Keratinocyte (primary cell): Measurements from ENCODE around the gene ZSCAN23.

Experiments used
- CTCF ChIP-seq, 3 experiments: IDR thresholded peaks in 1 of 3; conservative IDR thresholded peaks in 1 of 3; optimal IDR thresholded peaks in 1 of 3; 2 replicates in 2 of 3; 3 replicates in 1 of 3; pipeline versions ENCODE3 to v1.5.1; 2011; ENCODE audit warnings: low read length in 3 of 3, mild to moderate bottlenecking in 3 of 3, moderate library complexity in 2 of 3, control low read depth in 1 of 3, inconsistent platforms in 1 of 3; ENCODE audit not compliant: insufficient read depth in 2 of 3; ENCODE audit errors: extremely low read depth in 1 of 3
- EZH2 ChIP-seq: IDR thresholded peaks from one replicate; pipeline ENCODE4 v1.6.1; 2012; ENCODE audit warnings: inconsistent platforms, mild to moderate bottlenecking, low read length, moderate library complexity

DNA sequence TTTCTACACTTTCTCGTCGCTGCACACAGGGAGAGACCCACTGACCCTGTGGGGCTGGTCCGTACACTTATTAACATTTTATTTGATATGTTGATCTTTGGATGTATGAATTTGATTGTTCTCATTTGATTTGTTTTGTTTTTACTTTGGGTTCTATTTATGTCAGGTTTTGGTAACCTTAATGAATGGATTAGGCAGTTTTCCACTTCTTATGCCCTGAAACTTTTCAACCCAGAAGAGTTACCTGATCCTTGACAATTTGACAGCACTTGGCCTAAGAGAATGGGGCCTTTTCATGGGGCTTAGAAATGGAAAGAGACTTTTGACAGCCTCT, 48.7 kb upstream of the ZSCAN23 start:
- no peak for TF ChIP-seq CTCF (optimal IDR thresholded peaks at IDR 0.05 in 1 of 3, IDR thresholded peaks at IDR 0.05 in 1 of 3, conservative IDR thresholded peaks at IDR 0.05 in 1 of 3; ENCODE audit: extremely low read depth in 1 of 3, insufficient read depth in 2 of 3, low read length in 3 of 3)
- no peak for TF ChIP-seq EZH2
